ENCODE data around the gene IHH. TPM values are rescaled to one million over a fixed set of nuclear protein-coding genes. Genes with fewer than 3 reads are reported as not detected.

Gene IHH
- total RNA-seq, 1 experiment from 2014 or later: 0.17 TPM

DNA sequence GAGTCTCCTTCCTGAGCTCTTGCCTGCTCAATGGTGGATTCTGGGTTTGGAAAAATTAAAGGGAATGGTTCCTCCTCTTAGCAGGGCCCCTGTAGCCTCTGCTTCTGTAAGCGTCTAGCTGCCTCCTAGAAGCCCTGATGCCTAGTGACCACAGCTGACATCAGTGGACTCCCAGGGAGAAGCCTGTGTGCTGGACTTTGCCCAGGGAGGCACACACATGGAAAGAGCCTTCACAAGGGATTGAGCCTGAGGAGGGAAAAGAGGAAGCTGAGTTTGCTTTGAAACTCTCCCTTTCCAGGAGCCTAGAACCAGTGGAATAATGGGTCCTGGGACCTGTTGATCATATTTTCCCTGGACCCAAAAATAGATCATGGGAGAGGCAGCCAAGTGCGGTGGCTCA lies 18.0 kb downstream of the IHH start:
- Histone ChIP-seq H3K4me1 (ENCODE audit: control insufficient read depth in 1 of 2, insufficient read depth in 2 of 2, low read length in 2 of 2) (no peaks in the 10 kb centered on the region), H3K27me3 (ENCODE audit: insufficient read depth, low read length) (peaks cover 27% of the 10 kb centered on the region), H2AFZ (ENCODE audit: low read depth, low read length, poor library complexity, severe bottlenecking) (no peak overlapping the region), H3K27ac (ENCODE audit: low read depth, low read length) (no peak overlapping the region), H3K9me3 (ENCODE audit: control insufficient read depth in 1 of 2, insufficient read depth in 1 of 2, low read depth in 1 of 2, low read length in 2 of 2) (no peaks in the 10 kb centered on the region), H4K20me1 (ENCODE audit: insufficient read depth) (no peaks in the 10 kb centered on the region), H3K9ac (ENCODE audit: low read length) (no peak overlapping the region), H3K79me2 (ENCODE audit: insufficient read depth, low read length) (no peaks in the 10 kb centered on the region), H3K9me2 (ENCODE audit: insufficient read depth) (no peaks in the 10 kb centered on the region), H3K4me3 (replicated peaks in 1 of 2; ENCODE audit: low read depth in 1 of 2, low read length in 2 of 2) (no peak overlapping the region), H3K36me3 (ENCODE audit: control insufficient read depth in 1 of 2, insufficient read depth in 2 of 2, low read length in 2 of 2) (no peaks in the 10 kb centered on the region), H3K4me2 (ENCODE audit: low read length) (no peak overlapping the region)
- intact Hi-C loops (cut with micrococcal nuclease): no loop called here
- ChIA-PET POLR2A (no interaction called here), RAD21 (ENCODE audit: low non-redundant PET in 1 of 2, low total read pairs in 2 of 2, uncharacterized antibody in 2 of 2, unreplicated experiment in 2 of 2) (interaction anchor here in 1 of 2 experiments (0.8 kb wide), 1 partner anchor 112 kb away, joined by 3 read pairs; no protein-coding TSS in a partner anchor), CTCF (interaction anchor here (1.0 to 1.6 kb wide), 2 partner anchors 13 to 41 kb away, joined by 3 to 6 read pairs; no protein-coding TSS in a partner anchor)
- ATAC-seq (no peak), DNase-seq (ENCODE audit: low read depth, low spot score) (no peak)
- TF ChIP-seq, protein P1, sequence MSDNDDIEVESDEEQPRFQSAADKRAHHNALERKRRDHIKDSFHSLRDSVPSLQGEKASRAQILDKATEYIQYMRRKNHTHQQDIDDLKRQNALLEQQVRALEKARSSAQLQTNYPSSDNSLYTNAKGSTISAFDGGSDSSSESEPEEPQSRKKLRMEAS (IDR thresholded peaks at IDR 0.05): no peak
- TF ChIP-seq CBX3 (IDR thresholded peaks at IDR 0.05; ENCODE audit: low read depth) (no peak), POLR2AphosphoS5 (IDR thresholded peaks at IDR 0.05; ENCODE audit: low read depth, low read length) (no peak), ZFX (IDR thresholded peaks at IDR 0.05) (no peak), EZH2 (IDR thresholded peaks at IDR 0.05) (no peak), FOSL1 (IDR thresholded peaks at IDR 0.05; ENCODE audit: low read depth) (no peak), POLR2A (IDR thresholded peaks at IDR 0.05; ENCODE audit: borderline replicate concordance, extremely low read depth, insufficient read depth, insufficient read length) (no peak), CEBPB (IDR thresholded peaks at IDR 0.05; ENCODE audit: low read depth) (no peak), YY1 (IDR thresholded peaks at IDR 0.05; ENCODE audit: extremely low read depth, insufficient replicate concordance, low read depth, low read length) (no peak), EGR1 (IDR thresholded peaks at IDR 0.05; ENCODE audit: low read depth) (no peak), RAD21 (IDR thresholded peaks at IDR 0.05; ENCODE audit: low read depth) (no peak), SP1 (IDR thresholded peaks at IDR 0.05; ENCODE audit: low read depth) (no peak), TCF7L2 (IDR thresholded peaks at IDR 0.05; ENCODE audit: borderline replicate concordance, extremely low read depth, insufficient read depth, insufficient read length) (no peak), SRF (IDR thresholded peaks at IDR 0.05; ENCODE audit: low read depth) (no peak), ZNF274 (IDR thresholded peaks at IDR 0.05; ENCODE audit: low read depth, low read length) (no peak), JUND (IDR thresholded peaks at IDR 0.05) (no peak), ELF1 (IDR thresholded peaks at IDR 0.05; ENCODE audit: borderline replicate concordance, low read depth) (no peak)
- TF ChIP-seq, protein P2, sequence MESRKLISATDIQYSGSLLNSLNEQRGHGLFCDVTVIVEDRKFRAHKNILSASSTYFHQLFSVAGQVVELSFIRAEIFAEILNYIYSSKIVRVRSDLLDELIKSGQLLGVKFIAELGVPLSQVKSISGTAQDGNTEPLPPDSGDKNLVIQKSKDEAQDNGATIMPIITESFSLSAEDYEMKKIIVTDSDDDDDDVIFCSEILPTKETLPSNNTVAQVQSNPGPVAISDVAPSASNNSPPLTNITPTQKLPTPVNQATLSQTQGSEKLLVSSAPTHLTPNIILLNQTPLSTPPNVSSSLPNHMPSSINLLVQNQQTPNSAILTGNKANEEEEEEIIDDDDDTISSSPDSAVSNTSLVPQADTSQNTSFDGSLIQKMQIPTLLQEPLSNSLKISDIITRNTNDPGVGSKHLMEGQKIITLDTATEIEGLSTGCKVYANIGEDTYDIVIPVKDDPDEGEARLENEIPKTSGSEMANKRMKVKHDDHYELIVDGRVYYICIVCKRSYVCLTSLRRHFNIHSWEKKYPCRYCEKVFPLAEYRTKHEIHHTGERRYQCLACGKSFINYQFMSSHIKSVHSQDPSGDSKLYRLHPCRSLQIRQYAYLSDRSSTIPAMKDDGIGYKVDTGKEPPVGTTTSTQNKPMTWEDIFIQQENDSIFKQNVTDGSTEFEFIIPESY (IDR thresholded peaks at IDR 0.05; ENCODE audit: extremely low read depth, insufficient replicate concordance, low read length): no peak
- TF ChIP-seq, protein P3, sequence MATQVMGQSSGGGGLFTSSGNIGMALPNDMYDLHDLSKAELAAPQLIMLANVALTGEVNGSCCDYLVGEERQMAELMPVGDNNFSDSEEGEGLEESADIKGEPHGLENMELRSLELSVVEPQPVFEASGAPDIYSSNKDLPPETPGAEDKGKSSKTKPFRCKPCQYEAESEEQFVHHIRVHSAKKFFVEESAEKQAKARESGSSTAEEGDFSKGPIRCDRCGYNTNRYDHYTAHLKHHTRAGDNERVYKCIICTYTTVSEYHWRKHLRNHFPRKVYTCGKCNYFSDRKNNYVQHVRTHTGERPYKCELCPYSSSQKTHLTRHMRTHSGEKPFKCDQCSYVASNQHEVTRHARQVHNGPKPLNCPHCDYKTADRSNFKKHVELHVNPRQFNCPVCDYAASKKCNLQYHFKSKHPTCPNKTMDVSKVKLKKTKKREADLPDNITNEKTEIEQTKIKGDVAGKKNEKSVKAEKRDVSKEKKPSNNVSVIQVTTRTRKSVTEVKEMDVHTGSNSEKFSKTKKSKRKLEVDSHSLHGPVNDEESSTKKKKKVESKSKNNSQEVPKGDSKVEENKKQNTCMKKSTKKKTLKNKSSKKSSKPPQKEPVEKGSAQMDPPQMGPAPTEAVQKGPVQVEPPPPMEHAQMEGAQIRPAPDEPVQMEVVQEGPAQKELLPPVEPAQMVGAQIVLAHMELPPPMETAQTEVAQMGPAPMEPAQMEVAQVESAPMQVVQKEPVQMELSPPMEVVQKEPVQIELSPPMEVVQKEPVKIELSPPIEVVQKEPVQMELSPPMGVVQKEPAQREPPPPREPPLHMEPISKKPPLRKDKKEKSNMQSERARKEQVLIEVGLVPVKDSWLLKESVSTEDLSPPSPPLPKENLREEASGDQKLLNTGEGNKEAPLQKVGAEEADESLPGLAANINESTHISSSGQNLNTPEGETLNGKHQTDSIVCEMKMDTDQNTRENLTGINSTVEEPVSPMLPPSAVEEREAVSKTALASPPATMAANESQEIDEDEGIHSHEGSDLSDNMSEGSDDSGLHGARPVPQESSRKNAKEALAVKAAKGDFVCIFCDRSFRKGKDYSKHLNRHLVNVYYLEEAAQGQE (IDR thresholded peaks at IDR 0.05; ENCODE audit: low read depth): no peak
- TF ChIP-seq, protein P4, sequence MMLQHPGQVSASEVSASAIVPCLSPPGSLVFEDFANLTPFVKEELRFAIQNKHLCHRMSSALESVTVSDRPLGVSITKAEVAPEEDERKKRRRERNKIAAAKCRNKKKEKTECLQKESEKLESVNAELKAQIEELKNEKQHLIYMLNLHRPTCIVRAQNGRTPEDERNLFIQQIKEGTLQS (IDR thresholded peaks at IDR 0.05): no peak
- no TSS peak for BruUV-seq (replicated peaks)
